DND-41 (cell line): ENCODE measurements around the gene KIF1A.

Source experiments
- ATAC-seq: fragments of 200-7000 bp; cut with Tn5 transposase; 3 replicates; pipeline ENCODE4 v1.9.1; 2021; ENCODE audit warnings: low read depth; ENCODE audit not compliant: insufficient read depth
- DNase-seq: peaks from one replicate; pipeline ENCODE4 v3.0.0-alpha.2; 2020
- H2AFZ ChIP-seq: 2 replicates; pipeline ENCODE4 v1.6.0; 2012; ENCODE audit warnings: low read depth, low read length
- H3K27ac ChIP-seq: 2 replicates; pipeline ENCODE4 v1.5.1; 2012; ENCODE audit warnings: low read length, inconsistent platforms
- H3K27me3 ChIP-seq: fragments of 200-600 bp; sonication (generic); 2 replicates; pipeline ENCODE4 v1.6.0; 2012; ENCODE audit warnings: low read length, mild to moderate bottlenecking, inconsistent platforms; ENCODE audit not compliant: insufficient read depth, poor library complexity
- H3K36me3 ChIP-seq: 2 replicates; pipeline ENCODE4 v1.5.1; 2012; ENCODE audit warnings: low read length, inconsistent platforms; ENCODE audit not compliant: insufficient read depth
- H3K4me1 ChIP-seq: 2 replicates; pipeline ENCODE4 v1.5.1; 2012; ENCODE audit warnings: mild to moderate bottlenecking, low read length; ENCODE audit not compliant: insufficient read depth
- H3K4me2 ChIP-seq: 2 replicates; pipeline ENCODE4 v1.6.0; 2012; ENCODE audit warnings: mild to moderate bottlenecking, moderate library complexity, low read length, inconsistent platforms; ENCODE audit not compliant: insufficient read depth
- H3K4me3 ChIP-seq, 2 experiments: fragments of 200-600 bp in 1 of 2; shearing (Covaris generic) in 1 of 2; 2 replicates each; pipeline ENCODE4 v1.5.1; 2012 to 2016; ENCODE audit warnings: inconsistent platforms in 2 of 2, low read length in 2 of 2, mild to moderate bottlenecking in 2 of 2, low read depth in 1 of 2, moderate library complexity in 1 of 2
- H3K79me2 ChIP-seq: 2 replicates; pipeline ENCODE4 v1.6.0; 2012; ENCODE audit warnings: low read length, inconsistent platforms; ENCODE audit not compliant: insufficient read depth
- H3K9ac ChIP-seq: 2 replicates; pipeline ENCODE4 v1.6.0; 2012; ENCODE audit warnings: low read depth, mild to moderate bottlenecking, inconsistent platforms, low read length, moderate library complexity
- H3K9me3 ChIP-seq: 2 replicates; pipeline ENCODE4 v1.5.1; 2012; ENCODE audit warnings: low read length, moderate library complexity, mild to moderate bottlenecking, inconsistent platforms; ENCODE audit not compliant: insufficient read depth, severe bottlenecking
- H4K20me1 ChIP-seq: 2 replicates; pipeline ENCODE4 v1.6.0; 2012; ENCODE audit warnings: low read length; ENCODE audit not compliant: insufficient read depth
- EZH2 ChIP-seq: IDR thresholded peaks from 3 replicates; pipeline ENCODE4 v1.6.1; 2012; ENCODE audit warnings: borderline replicate concordance, low read depth, mild to moderate bottlenecking, moderate library complexity, low read length, inconsistent platforms; ENCODE audit not compliant: severe bottlenecking
- TF ChIP-seq, protein P1 (sequence below): IDR thresholded peaks from 2 replicates; pipeline ENCODE4 v1.5.1; 2012; ENCODE audit warnings: borderline replicate concordance, low read length, moderate library complexity, mild to moderate bottlenecking; ENCODE audit not compliant: poor library complexity, severe bottlenecking; ENCODE audit errors: extremely low read depth

Gene KIF1A

DNA sequence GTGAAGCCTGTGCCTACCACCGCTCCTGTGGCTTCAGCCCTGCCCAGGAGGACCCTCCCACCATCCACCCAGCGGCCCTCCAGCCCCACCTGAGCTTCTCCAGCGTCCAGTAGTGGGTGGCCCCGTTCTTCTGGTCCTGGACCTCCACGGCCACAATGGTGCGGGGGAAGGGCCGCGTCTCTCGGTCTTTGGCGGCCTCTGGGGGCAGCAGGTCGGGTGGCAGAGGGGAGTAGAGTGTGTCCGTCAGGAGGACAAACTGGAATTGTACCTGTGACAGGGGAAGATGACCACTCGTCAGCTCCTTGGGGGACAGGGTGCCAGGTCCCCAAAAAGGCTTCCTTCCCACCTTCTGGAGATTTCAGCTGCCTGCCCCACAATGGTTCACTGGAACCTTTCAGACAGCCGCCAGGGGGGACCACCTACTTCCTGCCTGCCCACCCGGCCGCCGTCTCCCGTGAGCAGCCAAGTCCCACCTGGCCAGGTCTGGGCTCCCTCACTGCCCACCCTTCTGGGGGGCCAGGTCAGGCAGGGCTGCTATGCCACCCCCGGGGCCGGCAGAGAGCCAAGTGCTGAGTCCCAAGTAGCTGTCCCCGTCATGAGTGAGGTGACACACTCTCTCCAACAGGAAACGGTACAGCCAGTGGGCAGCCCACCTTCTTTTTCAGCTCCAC is 59.3 kb downstream of the KIF1A start:
- peaks cover 9% of the 10 kb centered on the region; the same call in 1 of the 2 replicates for H4K20me1 ChIP-seq
- no peak overlapping the region for H3K27ac ChIP-seq
- H2AFZ ChIP-seq: no peak overlapping the region
- no peaks in the 10 kb centered on the region for H3K9me3 ChIP-seq
- no peak for ATAC-seq
- H3K27me3 ChIP-seq: no peaks in the 10 kb centered on the region
- DNase-seq: no peak
- no peak overlapping the region for H3K4me3 ChIP-seq
- TF ChIP-seq, protein P1, sequence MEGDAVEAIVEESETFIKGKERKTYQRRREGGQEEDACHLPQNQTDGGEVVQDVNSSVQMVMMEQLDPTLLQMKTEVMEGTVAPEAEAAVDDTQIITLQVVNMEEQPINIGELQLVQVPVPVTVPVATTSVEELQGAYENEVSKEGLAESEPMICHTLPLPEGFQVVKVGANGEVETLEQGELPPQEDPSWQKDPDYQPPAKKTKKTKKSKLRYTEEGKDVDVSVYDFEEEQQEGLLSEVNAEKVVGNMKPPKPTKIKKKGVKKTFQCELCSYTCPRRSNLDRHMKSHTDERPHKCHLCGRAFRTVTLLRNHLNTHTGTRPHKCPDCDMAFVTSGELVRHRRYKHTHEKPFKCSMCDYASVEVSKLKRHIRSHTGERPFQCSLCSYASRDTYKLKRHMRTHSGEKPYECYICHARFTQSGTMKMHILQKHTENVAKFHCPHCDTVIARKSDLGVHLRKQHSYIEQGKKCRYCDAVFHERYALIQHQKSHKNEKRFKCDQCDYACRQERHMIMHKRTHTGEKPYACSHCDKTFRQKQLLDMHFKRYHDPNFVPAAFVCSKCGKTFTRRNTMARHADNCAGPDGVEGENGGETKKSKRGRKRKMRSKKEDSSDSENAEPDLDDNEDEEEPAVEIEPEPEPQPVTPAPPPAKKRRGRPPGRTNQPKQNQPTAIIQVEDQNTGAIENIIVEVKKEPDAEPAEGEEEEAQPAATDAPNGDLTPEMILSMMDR: peak; percentile 16
- no peak for TF ChIP-seq EZH2
- H3K4me1 ChIP-seq: no peaks in the 10 kb centered on the region
- no peaks in the 10 kb centered on the region for H3K79me2 ChIP-seq
- H3K9ac ChIP-seq: no peak overlapping the region
- H3K4me2 ChIP-seq: no peak overlapping the region
- H3K36me3 ChIP-seq: no peaks in the 10 kb centered on the region

DNA sequence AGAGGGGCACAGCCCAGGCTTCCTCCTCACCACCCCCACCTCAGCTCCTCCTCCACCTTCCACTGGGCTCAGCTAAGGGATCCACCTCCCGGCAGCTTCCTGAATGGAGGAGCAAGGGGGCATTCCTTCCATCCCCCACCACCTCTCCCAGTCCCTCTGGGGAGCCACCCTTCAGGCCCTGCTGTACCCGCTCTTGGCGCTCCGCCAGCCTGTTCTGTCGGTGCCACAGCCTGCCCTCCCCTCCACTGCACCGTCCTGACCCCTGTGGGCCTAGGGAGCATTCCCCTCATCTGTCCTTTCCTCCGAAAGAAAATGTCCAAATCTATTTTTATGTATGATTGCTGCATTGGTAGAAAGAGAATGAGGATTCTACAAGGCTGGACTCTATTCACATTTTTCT is 59.9 kb downstream of the KIF1A start:
- DNase-seq: no peak
- no peak for ATAC-seq
- Histone ChIP-seq H3K4me1 (no peaks in the 10 kb centered on the region), H3K9ac (no peak overlapping the region), H3K27ac (no peak overlapping the region), H3K4me2 (no peak overlapping the region), H3K9me3 (no peaks in the 10 kb centered on the region), H4K20me1 (peaks cover 9% of the 10 kb centered on the region; the same call in 1 of the 2 replicates), H2AFZ (no peak overlapping the region), H3K79me2 (no peaks in the 10 kb centered on the region), H3K36me3 (no peaks in the 10 kb centered on the region), H3K4me3 (no peak overlapping the region), H3K27me3 (no peaks in the 10 kb centered on the region)
- TF ChIP-seq EZH2: no peak
- TF ChIP-seq, protein P1: no peak

DNA sequence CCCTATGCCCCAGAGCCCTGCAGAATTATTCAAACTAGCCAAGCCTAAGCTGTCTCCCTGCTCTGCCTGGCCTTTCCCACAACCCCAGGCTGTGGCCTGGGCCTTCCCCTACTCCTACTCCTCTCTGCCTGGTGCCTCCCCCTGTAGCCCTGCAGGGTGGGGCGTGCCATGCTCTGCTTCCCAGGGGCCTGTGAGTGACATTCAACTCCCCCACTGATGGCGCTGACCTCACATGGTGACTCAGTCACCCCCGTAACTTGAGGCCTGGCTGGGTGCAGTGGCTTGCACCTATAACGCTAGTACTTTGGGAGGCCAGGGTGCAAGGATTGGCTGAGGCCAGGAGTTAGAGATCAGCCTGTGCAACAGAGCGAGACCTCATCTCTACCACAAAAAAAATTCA is 60.6 kb downstream of the KIF1A start:
- H3K36me3 ChIP-seq: no peaks in the 10 kb centered on the region
- no peak for DNase-seq
- no peak overlapping the region for H3K9ac ChIP-seq
- no peak for ATAC-seq
- H2AFZ ChIP-seq: no peak overlapping the region
- H3K79me2 ChIP-seq: no peaks in the 10 kb centered on the region
- peaks cover 9% of the 10 kb centered on the region; the same call in 1 of the 2 replicates for H4K20me1 ChIP-seq
- no peak overlapping the region for H3K27ac ChIP-seq
- no peak overlapping the region for H3K4me2 ChIP-seq
- TF ChIP-seq, protein P1: no peak
- TF ChIP-seq EZH2: no peak
- H3K4me1 ChIP-seq: no peaks in the 10 kb centered on the region
- no peak overlapping the region for H3K4me3 ChIP-seq
- H3K9me3 ChIP-seq: no peaks in the 10 kb centered on the region
- no peaks in the 10 kb centered on the region for H3K27me3 ChIP-seq
